ENCODE data around the gene NUP88. TPM values are rescaled to one million over a fixed set of nuclear protein-coding genes. Genes with fewer than 3 reads are reported as not detected.

NUP88 gene
- total and polyA plus RNA-seq, 2 experiments from 2014 or later = 42.9 TPM

GRCh38 chr17:5410594-5411272 lies 8.7 kb downstream of the NUP88 start:
- TF ChIP-seq EZH2 (IDR thresholded peaks at IDR 0.05; ENCODE audit: insufficient read depth, poor library complexity, severe bottlenecking) = no peak
- TF ChIP-seq EZH2phosphoT487 (IDR thresholded peaks at IDR 0.05; ENCODE audit: insufficient read depth, low read depth) = no peak
- Histone ChIP-seq H3K36me3 (ENCODE audit: low read depth) (peaks cover 63% of the 10 kb centered on the region), H3F3A (ENCODE audit: insufficient read depth) (peaks cover 24% of the 10 kb centered on the region), H3K4me2 (ENCODE audit: unreplicated experiment) (no peak overlapping the region), H4K20me1 (ENCODE audit: insufficient read depth) (no peaks in the 10 kb centered on the region), H3K79me2 (ENCODE audit: insufficient read depth) (peaks cover 54% of the 10 kb centered on the region), H2AFZ (no peak overlapping the region), H3K4me1 (ENCODE audit: insufficient read depth) (peaks cover 20% of the 10 kb centered on the region), H3K4me3 (no peak overlapping the region), H3K27ac (no peak overlapping the region), H3K27me3 (replicated peaks; ENCODE audit: insufficient read depth) (no peaks in the 10 kb centered on the region), H3K9ac (no peak overlapping the region), H3K9me3 (ENCODE audit: low read depth) (no peaks in the 10 kb centered on the region), H3K9me2 (ENCODE audit: insufficient read depth) (no peaks in the 10 kb centered on the region)
- no peak for DNase-seq
- WGBS, 2 experiments (ENCODE audit: low coverage in 1 of 2, low lambda C conversion rate in 2 of 2, missing lambda C conversion rate in 2 of 2) = 97% methylated on average over 7 of the region's 7 CpGs
- in situ Hi-C loops (cut with MboI) = no loop called here

DNA sequence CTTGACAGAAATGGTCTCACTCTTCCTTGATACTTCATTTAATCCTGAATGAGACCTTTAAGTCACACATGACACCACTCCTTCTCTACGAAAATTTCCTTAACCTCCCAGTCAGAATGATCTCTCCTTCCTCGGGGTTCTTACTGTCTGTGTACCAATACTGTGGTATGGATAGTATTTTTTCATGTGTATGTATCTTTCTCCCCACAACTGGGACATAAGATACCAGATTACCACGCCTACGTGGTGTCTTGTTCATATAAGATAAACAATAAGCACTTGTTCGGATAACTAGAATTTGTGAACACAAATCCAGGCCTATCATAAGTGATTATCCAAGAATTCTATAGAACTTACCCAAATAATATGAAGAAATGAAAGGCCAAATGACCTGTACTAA lies 11.3 kb downstream of the NUP88 start:
- in situ Hi-C loops (cut with MboI) = no loop called here
- no peak for DNase-seq
- Histone ChIP-seq H4K20me1 (ENCODE audit: insufficient read depth) (no peaks in the 10 kb centered on the region), H3K4me2 (ENCODE audit: unreplicated experiment) (no peak overlapping the region), H3K4me3 (no peak overlapping the region), H3K27me3 (replicated peaks; ENCODE audit: insufficient read depth) (no peaks in the 10 kb centered on the region), H3K79me2 (ENCODE audit: insufficient read depth) (peaks cover 47% of the 10 kb centered on the region), H2AFZ (no peak overlapping the region), H3K4me1 (ENCODE audit: insufficient read depth) (peaks cover 7% of the 10 kb centered on the region), H3K27ac (no peak overlapping the region), H3F3A (ENCODE audit: insufficient read depth) (peaks cover 5% of the 10 kb centered on the region), H3K9me2 (ENCODE audit: insufficient read depth) (no peaks in the 10 kb centered on the region), H3K9ac (no peak overlapping the region), H3K9me3 (ENCODE audit: low read depth) (no peaks in the 10 kb centered on the region), H3K36me3 (ENCODE audit: low read depth) (peaks cover 82% of the 10 kb centered on the region)
- WGBS, 2 experiments (ENCODE audit: low coverage in 1 of 2, low lambda C conversion rate in 2 of 2, missing lambda C conversion rate in 2 of 2) = 87 to 88% methylated on average over 5 of the region's 5 CpGs
- TF ChIP-seq EZH2phosphoT487 (IDR thresholded peaks at IDR 0.05; ENCODE audit: insufficient read depth, low read depth) (no peak), EZH2 (IDR thresholded peaks at IDR 0.05; ENCODE audit: insufficient read depth, poor library complexity, severe bottlenecking) (no peak)

DNA sequence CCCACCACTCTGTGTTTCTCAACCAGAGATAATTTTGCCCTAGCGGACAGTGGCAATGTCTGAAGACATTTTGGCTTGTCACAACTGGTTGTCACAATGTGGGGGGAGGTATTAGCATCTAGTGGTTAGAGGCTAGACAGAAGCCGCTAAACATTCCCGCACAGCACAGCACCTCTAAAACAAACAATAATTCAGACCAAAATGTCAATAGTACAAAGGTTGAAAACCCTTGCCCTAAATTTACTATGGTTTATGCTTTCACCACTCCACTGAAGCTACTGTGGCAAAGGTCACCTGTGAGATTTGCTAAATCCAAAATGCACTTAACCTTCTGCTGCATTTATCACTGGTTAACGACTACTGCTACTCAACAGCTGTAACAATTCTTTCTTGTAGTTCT lies 14.1 kb downstream of the NUP88 start:
- H4K20me1 ChIP-seq (ENCODE audit: insufficient read depth) = no peaks in the 10 kb centered on the region
- no peak for DNase-seq
- no peak overlapping the region for H2AFZ ChIP-seq
- WGBS, 2 experiments (ENCODE audit: low coverage in 1 of 2, low lambda C conversion rate in 2 of 2, missing lambda C conversion rate in 2 of 2) = 97 to 99% methylated on average over 4 of the region's 4 CpGs
- no peaks in the 10 kb centered on the region for H3K4me1 ChIP-seq (ENCODE audit: insufficient read depth)
- H3K4me3 ChIP-seq = no peak overlapping the region
- no peaks in the 10 kb centered on the region for H3K9me2 ChIP-seq (ENCODE audit: insufficient read depth)
- no peaks in the 10 kb centered on the region for H3K27me3 ChIP-seq (replicated peaks; ENCODE audit: insufficient read depth)
- TF ChIP-seq EZH2phosphoT487 (IDR thresholded peaks at IDR 0.05; ENCODE audit: insufficient read depth, low read depth) (no peak), EZH2 (IDR thresholded peaks at IDR 0.05; ENCODE audit: insufficient read depth, poor library complexity, severe bottlenecking) (no peak)
- peaks cover 59% of the 10 kb centered on the region for H3K36me3 ChIP-seq (ENCODE audit: low read depth)
- no peaks in the 10 kb centered on the region for H3K9me3 ChIP-seq (ENCODE audit: low read depth)
- H3K27ac ChIP-seq = no peak overlapping the region
- in situ Hi-C loops (cut with MboI) = no loop called here
- peaks cover 20% of the 10 kb centered on the region for H3K79me2 ChIP-seq (ENCODE audit: insufficient read depth)
- H3K4me2 ChIP-seq (ENCODE audit: unreplicated experiment) = no peak overlapping the region
- no peaks in the 10 kb centered on the region for H3F3A ChIP-seq (ENCODE audit: insufficient read depth)
- no peak overlapping the region for H3K9ac ChIP-seq

- H2AFZ ChIP-seq = no peak overlapping the region
- no peaks in the 10 kb centered on the region for H4K20me1 ChIP-seq (ENCODE audit: insufficient read depth)
- peaks cover 48% of the 10 kb centered on the region for H3K36me3 ChIP-seq (ENCODE audit: low read depth)
- H3K9me2 ChIP-seq (ENCODE audit: insufficient read depth) = no peaks in the 10 kb centered on the region
- no peak overlapping the region for H3K4me2 ChIP-seq (ENCODE audit: unreplicated experiment)
- no peaks in the 10 kb centered on the region for H3K27me3 ChIP-seq (replicated peaks; ENCODE audit: insufficient read depth)
- in situ Hi-C loops (cut with MboI) = no loop called here
- TF ChIP-seq EZH2 (IDR thresholded peaks at IDR 0.05; ENCODE audit: insufficient read depth, poor library complexity, severe bottlenecking) = no peak
- no peak for TF ChIP-seq EZH2phosphoT487 (IDR thresholded peaks at IDR 0.05; ENCODE audit: insufficient read depth, low read depth)
- no peaks in the 10 kb centered on the region for H3K79me2 ChIP-seq (ENCODE audit: insufficient read depth)
- DNase-seq = no peak
- H3K4me1 ChIP-seq (ENCODE audit: insufficient read depth) = no peaks in the 10 kb centered on the region
- 90 to 93% methylated on average over 6 of the region's 6 CpGs for WGBS, 2 experiments (ENCODE audit: low coverage in 1 of 2, low lambda C conversion rate in 2 of 2, missing lambda C conversion rate in 2 of 2)
- no peak overlapping the region for H3K4me3 ChIP-seq
- H3K9me3 ChIP-seq (ENCODE audit: low read depth) = no peaks in the 10 kb centered on the region
- no peak overlapping the region for H3K9ac ChIP-seq
- no peaks in the 10 kb centered on the region for H3F3A ChIP-seq (ENCODE audit: insufficient read depth)
- no peak overlapping the region for H3K27ac ChIP-seq
These were observed 19.7 kb downstream of the NUP88 start for GRCh38 chr17:5399767-5400166.

Data from GM23248 (cell line).